PC-3 (cell line): ENCODE measurements around the gene DNAL4. TPM values are rescaled to one million over a fixed set of nuclear protein-coding genes. Genes with fewer than 3 reads are reported as not detected.

Experiments used
- ATAC-seq: fragments of 200-7000 bp; cut with Tn5 transposase; 2 replicates; pipeline ENCODE4 v1.9.1; 2020; ENCODE audit warnings: mild to moderate bottlenecking, moderate library complexity
- BruUV-seq: library from RNA; stranded (reverse); fragments of 400-500 nt; replicated peaks from 2 replicates; lab custom pipeline; 2021; lab: Mats Ljungman, UMichigan
- CTCF ChIA-PET: fragments of 300-600 bp; sonication (Branson Sonifier 250); formaldehyde crosslinking; loops from one replicate; lab custom pipeline; 2022; ENCODE audit warnings: antibody characterized with exemption; lab: Charles Lee
- POLR2A ChIA-PET: fragments of 300-600 bp; sonication (Branson Sonifier 250); formaldehyde crosslinking; loops from one replicate; lab custom pipeline; 2022; ENCODE audit warnings: antibody characterized with exemption; ENCODE audit not compliant: unreplicated experiment; lab: Charles Lee
- DNase-seq: peaks from one replicate; pipeline ENCODE4 v3.0.0-alpha.2; 2015
- H2AFZ ChIP-seq: fragments of 300-600 bp; sonication (generic); 2 replicates; pipeline ENCODE4 v1.6.0; 2016; ENCODE audit warnings: antibody characterized with exemption, low read length
- H3F3A ChIP-seq: fragments of 300-600 bp; sonication (generic); one replicate; pipeline ENCODE4 v1.6.0; 2017; ENCODE audit warnings: antibody characterized with exemption, low read length, control low read depth, mild to moderate bottlenecking; ENCODE audit not compliant: unreplicated experiment
- H3K27ac ChIP-seq: fragments of 300-600 bp; sonication (generic); 2 replicates; pipeline ENCODE4 v1.5.1; 2016; ENCODE audit warnings: mild to moderate bottlenecking, low read length
- H3K27me3 ChIP-seq: fragments of 300-600 bp; sonication (generic); 2 replicates; pipeline ENCODE4 v1.6.1; 2016; ENCODE audit warnings: low read length, mixed read lengths
- H3K36me3 ChIP-seq: fragments of 300-600 bp; sonication (generic); 2 replicates; pipeline ENCODE4 v1.6.1; 2016; ENCODE audit warnings: low read depth, mixed run types, low read length, mixed read lengths
- H3K4me1 ChIP-seq: fragments of 300-600 bp; sonication (generic); 2 replicates; pipeline ENCODE4 v1.5.1; 2016; ENCODE audit warnings: low read length; ENCODE audit not compliant: insufficient read depth
- H3K4me2 ChIP-seq: fragments of 300-600 bp; sonication (generic); 2 replicates; pipeline ENCODE4 v1.6.0; 2016; ENCODE audit warnings: low read length
- H3K4me3 ChIP-seq: fragments of 300-600 bp; sonication (generic); 2 replicates; pipeline ENCODE4 v1.5.1; 2016; ENCODE audit warnings: mild to moderate bottlenecking, low read length, mixed read lengths
- H3K79me2 ChIP-seq: fragments of 300-600 bp; sonication (generic); 2 replicates; pipeline ENCODE4 v1.6.1; 2017; ENCODE audit warnings: low read length, mixed read lengths
- H3K9ac ChIP-seq: fragments of 300-600 bp; sonication (generic); 2 replicates; pipeline ENCODE4 v1.6.0; 2016; ENCODE audit warnings: mild to moderate bottlenecking, low read length
- H3K9me2 ChIP-seq: fragments of 300-600 bp; sonication (generic); replicated peaks from 2 replicates; pipeline ENCODE4 v1.6.1; 2016; ENCODE audit warnings: mixed run types, low read length, mixed read lengths
- H3K9me3 ChIP-seq: fragments of 300-600 bp; sonication (generic); 2 replicates; pipeline ENCODE4 v1.6.1; 2016; ENCODE audit warnings: low read length, mixed read lengths
- H4K20me1 ChIP-seq: fragments of 300-600 bp; sonication (generic); 2 replicates; pipeline ENCODE4 v1.6.1; 2016; ENCODE audit warnings: low read length, mixed read lengths
- EZH2 ChIP-seq: fragments of 300-600 bp; sonication (generic); IDR thresholded peaks from one replicate; pipeline ENCODE4 v1.6.1; 2017; ENCODE audit warnings: antibody characterized with exemption, mild to moderate bottlenecking, low read length; ENCODE audit not compliant: unreplicated experiment
- EZH2phosphoT487 ChIP-seq: fragments of 300-600 bp; sonication (generic); IDR thresholded peaks from 2 replicates; pipeline ENCODE4 v1.6.1; 2018; ENCODE audit warnings: mild to moderate bottlenecking, antibody characterized with exemption, low read length, borderline replicate concordance
- intact Hi-C: fragments of 100-400 bp; cut with micrococcal nuclease; formaldehyde crosslinking; loops from 2 replicates; pipeline ENCODE4 v1.9.0; 2023
- total RNA-seq: library from RNA; depleted of rRNA; stranded (reverse); fragments of >200 nt; gene quantifications from 2 replicates; pipeline ENCODE4 v1.2.3, GENCODE V29; 2014
- TF ChIP-seq, protein P1 (sequence below): fragments of 300-600 bp; sonication (generic); conservative IDR thresholded peaks from 2 replicates; pipeline ENCODE4 v1.5.1; 2017; ENCODE audit warnings: antibody characterized with exemption, low read depth, mild to moderate bottlenecking, low read length

Gene DNAL4
- total RNA-seq, 1 experiment from 2014 or later, result 22.5 TPM

- TF ChIP-seq, protein P1, sequence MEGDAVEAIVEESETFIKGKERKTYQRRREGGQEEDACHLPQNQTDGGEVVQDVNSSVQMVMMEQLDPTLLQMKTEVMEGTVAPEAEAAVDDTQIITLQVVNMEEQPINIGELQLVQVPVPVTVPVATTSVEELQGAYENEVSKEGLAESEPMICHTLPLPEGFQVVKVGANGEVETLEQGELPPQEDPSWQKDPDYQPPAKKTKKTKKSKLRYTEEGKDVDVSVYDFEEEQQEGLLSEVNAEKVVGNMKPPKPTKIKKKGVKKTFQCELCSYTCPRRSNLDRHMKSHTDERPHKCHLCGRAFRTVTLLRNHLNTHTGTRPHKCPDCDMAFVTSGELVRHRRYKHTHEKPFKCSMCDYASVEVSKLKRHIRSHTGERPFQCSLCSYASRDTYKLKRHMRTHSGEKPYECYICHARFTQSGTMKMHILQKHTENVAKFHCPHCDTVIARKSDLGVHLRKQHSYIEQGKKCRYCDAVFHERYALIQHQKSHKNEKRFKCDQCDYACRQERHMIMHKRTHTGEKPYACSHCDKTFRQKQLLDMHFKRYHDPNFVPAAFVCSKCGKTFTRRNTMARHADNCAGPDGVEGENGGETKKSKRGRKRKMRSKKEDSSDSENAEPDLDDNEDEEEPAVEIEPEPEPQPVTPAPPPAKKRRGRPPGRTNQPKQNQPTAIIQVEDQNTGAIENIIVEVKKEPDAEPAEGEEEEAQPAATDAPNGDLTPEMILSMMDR, result no peak
- no peak for TF ChIP-seq EZH2
- TF ChIP-seq EZH2phosphoT487, result no peak
- Histone ChIP-seq H3K4me2 (no peak overlapping the region), H3K4me1 (no peaks in the 10 kb centered on the region), H3K27me3 (no peaks in the 10 kb centered on the region), H3K4me3 (no peak overlapping the region), H4K20me1 (no peaks in the 10 kb centered on the region), H3K9me3 (no peaks in the 10 kb centered on the region), H3K9me2 (no peaks in the 10 kb centered on the region), H3K9ac (no peak overlapping the region), H3K36me3 (no peaks in the 10 kb centered on the region), H3K27ac (no peak overlapping the region), H3K79me2 (no peaks in the 10 kb centered on the region), H3F3A (no peaks in the 10 kb centered on the region), H2AFZ (no peak overlapping the region)
- BruUV-seq, result no TSS peak
- DNase-seq (no peak), ATAC-seq (no peak)
- ChIA-PET POLR2A (no interaction called here), CTCF (no interaction called here)
- intact Hi-C loops, result no loop called here
Measured at GRCh38 chr22:38826801-38827200, 32.9 kb upstream of the DNAL4 start.

- H3K4me3 ChIP-seq, result no peak overlapping the region
- intact Hi-C loops, result no loop called here
- no peak for DNase-seq
- no peaks in the 10 kb centered on the region for H3K9me3 ChIP-seq
- no peaks in the 10 kb centered on the region for H3K79me2 ChIP-seq
- no peaks in the 10 kb centered on the region for H3K4me1 ChIP-seq
- ChIA-PET POLR2A (no interaction called here), CTCF (no interaction called here)
- no peaks in the 10 kb centered on the region for H3K27me3 ChIP-seq
- no peaks in the 10 kb centered on the region for H3K9me2 ChIP-seq
- no peak overlapping the region for H3K4me2 ChIP-seq
- TF ChIP-seq EZH2, result no peak
- TF ChIP-seq, protein P1, result no peak
- no peak for TF ChIP-seq EZH2phosphoT487
- H3K36me3 ChIP-seq, result no peaks in the 10 kb centered on the region
- no peaks in the 10 kb centered on the region for H4K20me1 ChIP-seq
- no peak overlapping the region for H2AFZ ChIP-seq
- no peak for ATAC-seq
- H3K27ac ChIP-seq, result no peak overlapping the region
- no peaks in the 10 kb centered on the region for H3F3A ChIP-seq
- no TSS peak for BruUV-seq
- H3K9ac ChIP-seq, result no peak overlapping the region
Measured at GRCh38 chr22:38826386-38826785, 32.4 kb upstream of the DNAL4 start.

DNA sequence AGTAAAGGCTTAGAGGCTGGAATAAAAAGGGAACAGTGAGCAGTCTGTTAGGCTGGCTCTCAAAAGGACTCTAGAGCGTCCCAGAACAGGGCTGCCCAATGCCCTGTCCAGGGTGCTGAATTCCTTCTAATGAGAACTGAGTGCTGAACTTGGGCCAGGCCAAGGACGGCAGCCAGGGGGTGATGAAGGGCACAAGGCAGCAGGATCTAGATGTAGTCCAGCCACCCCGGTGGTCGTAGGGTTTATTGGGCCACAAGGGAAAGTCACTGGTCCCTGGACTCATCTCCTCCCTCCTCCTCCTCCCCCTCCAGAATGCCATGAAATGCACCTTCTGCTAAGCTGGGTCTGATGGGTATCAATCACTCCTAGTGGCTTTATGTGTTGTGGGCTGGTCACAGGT, 30.6 kb upstream of the DNAL4 start:
- Histone ChIP-seq H3K27me3 (no peaks in the 10 kb centered on the region), H3K79me2 (no peaks in the 10 kb centered on the region), H3K4me1 (no peaks in the 10 kb centered on the region), H3K9me2 (no peaks in the 10 kb centered on the region), H4K20me1 (no peaks in the 10 kb centered on the region), H3K4me2 (no peak overlapping the region), H3F3A (no peaks in the 10 kb centered on the region), H3K9me3 (no peaks in the 10 kb centered on the region), H3K36me3 (no peaks in the 10 kb centered on the region), H3K9ac (no peak overlapping the region), H2AFZ (no peak overlapping the region), H3K27ac (no peak overlapping the region), H3K4me3 (no peak overlapping the region)
- intact Hi-C loops, result no loop called here
- peak; percentile 67 for DNase-seq
- ChIA-PET POLR2A (no interaction called here), CTCF (no interaction called here)
- peak; percentile 65 for ATAC-seq
- TF ChIP-seq, protein P1, result peak; percentile 32; the same call in 1 of the 2 replicates
- TF ChIP-seq EZH2phosphoT487, result no peak
- TF ChIP-seq EZH2, result no peak
- no TSS peak for BruUV-seq
